Stomach smooth muscle (tissue), 2 donors: ENCODE data around the gene RIBC1.

ENCODE experiments used
- H3K27ac ChIP-seq: one replicate; pipeline ENCODE4 v1.7.0; 2013; ENCODE audit warnings: mild to moderate bottlenecking, low read length, inconsistent platforms
- H3K27me3 ChIP-seq, 2 donors: one replicate each; pipeline ENCODE4 v1.7.0; 2013; ENCODE audit warnings: low read length in 2 of 2; ENCODE audit not compliant: insufficient read depth in 2 of 2, control insufficient read depth in 1 of 2
- H3K36me3 ChIP-seq, 2 donors: one replicate each; pipeline ENCODE4 v1.7.0; 2013; ENCODE audit warnings: low read length in 2 of 2; ENCODE audit not compliant: control insufficient read depth in 2 of 2, insufficient read depth in 2 of 2
- H3K4me1 ChIP-seq: one replicate; pipeline ENCODE4 v1.7.0; 2013; ENCODE audit warnings: low read length; ENCODE audit not compliant: control insufficient read depth, insufficient read depth
- H3K4me3 ChIP-seq, 2 donors: one replicate each; pipeline ENCODE4 v1.7.0; 2013; ENCODE audit warnings: low read length in 2 of 2
- H3K9ac ChIP-seq, 2 donors: one replicate each; pipeline ENCODE4 v1.7.0; 2013; ENCODE audit warnings: low read length in 2 of 2, mild to moderate bottlenecking in 1 of 2
- H3K9me3 ChIP-seq, 2 donors: one replicate each; pipeline ENCODE4 v1.7.0; 2013; ENCODE audit warnings: low read length in 2 of 2; ENCODE audit not compliant: control insufficient read depth in 2 of 2
- donor health status: healthy.
- donor health status: Pancreatic carcinoma.

Gene RIBC1

DNA sequence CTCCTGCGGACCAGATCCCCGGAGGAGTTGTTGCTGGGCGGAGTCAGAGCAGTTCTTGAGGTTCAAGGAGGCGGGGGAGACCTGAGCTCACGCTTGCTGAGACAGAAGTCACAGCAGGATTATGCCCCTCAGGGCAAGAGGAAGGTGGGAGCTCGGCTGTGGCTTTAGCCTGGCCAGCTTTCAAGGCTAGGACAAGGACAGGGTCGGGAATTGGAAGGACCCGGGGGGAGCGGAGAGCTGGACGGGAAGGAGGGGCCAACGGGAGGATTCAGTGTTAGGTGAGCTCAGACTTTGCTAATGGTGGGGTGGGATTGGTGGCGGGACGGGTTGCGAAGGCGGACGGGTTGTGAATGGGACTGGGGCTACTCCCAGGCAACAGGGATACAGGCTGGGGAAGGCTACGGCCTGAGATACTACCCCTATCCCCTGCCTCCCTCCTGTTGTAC, at the start of gene RIBC1:
RIBC1 (plus strand) TSS at position 13 of the 446 bp plus-strand sequence. CDS start 3,404 bp downstream, outside the sequence.
- peaks cover 0 to 2% of the 10 kb centered on the region in 2 donors for H3K27me3 ChIP-seq
- no peaks in the 10 kb centered on the region for H3K9me3 ChIP-seq
- H3K4me1 ChIP-seq: peaks cover 21% of the 10 kb centered on the region
- H3K9ac ChIP-seq: peak within 1 kb of the TSS; percentile 92 to 96
- H3K36me3 ChIP-seq: peaks cover 0 to 2% of the 10 kb centered on the region in 2 donors
- peak within 1 kb of the TSS; percentile 93 for H3K27ac ChIP-seq
- H3K4me3 ChIP-seq: peak within 1 kb of the TSS; percentile 83 to 84

DNA sequence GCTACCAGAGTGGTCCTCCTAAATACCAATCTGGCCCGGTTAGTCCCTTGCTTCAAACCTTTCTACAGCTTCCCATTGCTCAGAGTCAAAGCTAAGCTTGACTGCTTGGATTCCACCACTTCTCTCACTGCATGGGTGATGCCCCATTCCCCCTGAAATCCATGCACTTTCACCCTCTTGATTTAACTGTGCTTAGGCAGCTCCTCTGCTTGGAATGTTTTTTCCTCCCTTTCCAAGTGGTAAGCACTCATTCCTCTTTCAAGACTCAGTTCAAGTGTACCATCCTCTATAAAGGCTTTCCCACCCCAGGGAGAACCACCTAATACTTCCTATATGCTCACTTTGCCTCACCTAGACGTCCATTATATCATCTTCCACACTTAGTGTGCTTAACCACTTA, 49.4 kb upstream of the RIBC1 start:
- peaks cover 0 to 7% of the 10 kb centered on the region in 2 donors for H3K36me3 ChIP-seq
- H3K4me3 ChIP-seq: no peak overlapping the region
- H3K27ac ChIP-seq: no peak overlapping the region
- H3K9me3 ChIP-seq: peaks cover 0 to 4% of the 10 kb centered on the region in 2 donors
- peaks cover 0 to 5% of the 10 kb centered on the region in 2 donors for H3K27me3 ChIP-seq
- no peaks in the 10 kb centered on the region for H3K4me1 ChIP-seq
- no peak overlapping the region for H3K9ac ChIP-seq

DNA sequence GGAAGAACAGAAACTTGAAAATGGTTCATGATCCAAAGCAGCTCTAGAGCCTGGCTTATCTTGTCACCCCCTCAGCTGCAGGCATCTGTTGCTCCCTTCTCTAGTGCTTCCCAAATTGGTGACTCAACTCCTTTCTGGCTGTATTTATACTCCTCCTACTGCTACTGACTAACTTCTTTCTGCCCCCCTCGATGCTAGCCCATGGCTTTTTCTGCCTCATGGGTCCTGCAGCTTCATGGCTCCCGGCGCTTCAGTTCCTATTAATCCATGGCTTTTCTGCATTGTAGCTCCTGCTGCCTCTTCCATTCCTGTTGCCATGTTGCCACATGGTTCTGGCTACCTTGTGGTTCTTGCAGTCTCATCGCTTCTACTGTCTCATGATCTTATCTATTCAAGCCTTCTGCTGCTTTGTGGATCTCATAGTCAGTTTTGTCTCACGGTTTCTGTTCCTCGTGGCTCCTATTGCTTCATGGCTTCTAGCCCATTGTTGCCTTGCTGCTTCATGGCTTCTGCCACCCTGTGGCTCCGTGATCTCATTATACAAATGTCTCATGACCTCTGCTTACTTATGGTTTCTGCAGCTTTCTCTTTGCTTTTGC, 48.4 kb upstream of the RIBC1 start:
- peaks cover 6 to 13% of the 10 kb centered on the region in 2 donors for H3K36me3 ChIP-seq
- H3K9me3 ChIP-seq: peaks cover 0 to 4% of the 10 kb centered on the region in 2 donors
- no peak overlapping the region for H3K9ac ChIP-seq
- H3K4me3 ChIP-seq: no peak overlapping the region
- H3K4me1 ChIP-seq: no peaks in the 10 kb centered on the region
- H3K27ac ChIP-seq: no peak overlapping the region
- peaks cover 0 to 5% of the 10 kb centered on the region in 2 donors for H3K27me3 ChIP-seq

DNA sequence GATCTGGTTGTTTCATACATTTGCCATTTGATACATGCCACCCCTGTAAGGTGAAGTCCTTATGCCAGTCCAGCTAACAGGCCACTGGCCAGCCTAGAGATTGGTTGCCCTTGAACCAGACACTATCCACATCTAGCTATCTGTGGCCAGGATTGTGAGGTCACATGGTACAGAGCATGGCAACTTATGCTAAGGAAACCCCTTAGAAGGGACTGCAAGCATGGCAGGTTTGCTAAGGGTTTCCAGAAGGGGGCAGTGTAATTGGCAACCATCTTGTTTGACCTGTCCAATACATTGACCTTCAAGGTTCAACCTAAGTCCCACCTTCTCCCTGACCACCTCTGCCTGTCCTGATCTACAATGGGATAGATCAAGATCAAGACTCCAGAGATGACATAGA, 47.8 kb upstream of the RIBC1 start:
- Histone ChIP-seq H3K4me3 (no peak overlapping the region), H3K4me1 (no peaks in the 10 kb centered on the region), H3K27me3 (peaks cover 0 to 5% of the 10 kb centered on the region in 2 donors), H3K9ac (no peak overlapping the region), H3K9me3 (no peaks in the 10 kb centered on the region), H3K36me3 (peaks cover 12 to 18% of the 10 kb centered on the region in 2 donors), H3K27ac (no peak overlapping the region)

DNA sequence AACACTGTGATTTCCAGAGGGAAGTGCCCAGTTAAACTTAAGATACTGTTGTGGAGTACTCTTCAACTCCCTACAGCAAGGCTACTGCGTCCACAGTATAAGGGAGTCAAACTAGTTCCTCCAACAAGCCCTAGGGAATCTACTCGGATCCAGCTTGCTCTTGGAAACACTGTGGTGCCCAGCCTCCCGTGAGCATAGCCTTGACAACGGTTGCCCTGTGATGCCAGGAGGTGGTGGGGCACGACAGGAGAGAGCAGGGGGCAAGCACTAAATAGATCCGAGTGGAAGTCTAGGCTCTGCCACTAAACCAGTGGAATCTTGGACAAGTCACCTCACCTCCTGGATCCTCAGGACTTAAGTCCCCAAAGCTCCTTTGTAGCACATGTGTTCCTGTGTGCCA, 45.8 kb upstream of the RIBC1 start:
- Histone ChIP-seq H3K36me3 (peaks cover 16 to 34% of the 10 kb centered on the region in 2 donors), H3K4me3 (no peak overlapping the region), H3K27ac (no peak overlapping the region), H3K27me3 (peaks cover 0 to 5% of the 10 kb centered on the region in 2 donors), H3K4me1 (no peaks in the 10 kb centered on the region), H3K9me3 (no peaks in the 10 kb centered on the region), H3K9ac (no peak overlapping the region)

DNA sequence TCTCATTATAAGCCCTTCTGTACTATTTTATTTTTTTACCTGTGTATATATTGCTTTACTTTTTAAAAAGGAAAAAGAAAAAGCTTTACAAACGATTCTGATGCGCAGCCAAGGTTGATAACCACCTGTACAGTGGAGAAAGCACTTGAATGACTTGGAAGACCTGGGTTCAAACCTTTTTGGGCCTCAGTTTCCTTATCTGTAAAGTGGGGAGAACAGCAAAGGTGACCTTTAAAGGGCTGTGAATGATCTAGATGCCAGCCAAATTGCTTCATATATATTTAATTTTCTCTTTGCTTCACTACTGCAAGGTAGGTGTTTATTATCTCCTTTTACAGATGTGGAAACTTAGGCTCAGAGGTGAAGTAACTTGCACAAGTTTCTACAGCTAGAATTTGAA, 45.2 kb upstream of the RIBC1 start:
- Histone ChIP-seq H3K4me3 (no peak overlapping the region), H3K27me3 (peaks cover 0 to 7% of the 10 kb centered on the region in 2 donors), H3K27ac (no peak overlapping the region), H3K36me3 (peaks cover 22 to 40% of the 10 kb centered on the region in 2 donors), H3K9ac (no peak overlapping the region), H3K4me1 (no peaks in the 10 kb centered on the region), H3K9me3 (no peaks in the 10 kb centered on the region)

DNA sequence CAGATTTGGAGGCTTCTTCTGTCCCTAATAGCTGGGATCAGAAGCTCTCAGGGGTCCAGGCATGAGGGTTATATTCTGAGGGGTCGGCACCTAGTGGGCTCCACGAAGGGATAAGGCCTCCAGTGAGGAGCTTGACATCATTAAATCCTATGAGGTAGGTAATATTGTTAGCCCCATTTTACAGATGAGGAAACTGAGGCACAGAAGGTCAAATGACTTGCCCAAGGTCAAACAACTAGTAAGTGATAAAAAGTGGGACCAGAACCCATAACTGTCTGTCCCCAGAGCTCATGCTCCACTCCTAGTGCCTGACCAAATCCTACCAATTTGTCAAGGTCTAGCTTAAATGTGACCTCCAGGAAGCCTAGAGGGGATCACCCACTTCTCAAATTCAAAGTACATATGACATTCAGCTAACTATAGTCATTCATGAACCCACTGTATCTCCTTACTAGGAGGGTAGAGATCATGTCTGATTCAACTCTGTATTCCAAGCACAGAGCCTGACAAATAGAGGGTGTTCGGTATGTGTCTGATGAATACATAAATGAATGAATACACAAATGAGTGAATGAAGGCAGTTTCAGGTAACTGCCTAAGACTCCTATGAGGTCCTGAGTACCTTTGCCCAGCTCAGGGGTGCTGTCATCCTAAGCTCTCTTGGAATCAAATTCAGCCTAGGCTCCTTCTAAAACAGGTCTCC, 43.5 kb upstream of the RIBC1 start:
- H3K36me3 ChIP-seq: peaks cover 22 to 46% of the 10 kb centered on the region in 2 donors
- no peak overlapping the region for H3K4me3 ChIP-seq
- peaks cover 0 to 6% of the 10 kb centered on the region in 2 donors for H3K27me3 ChIP-seq
- H3K4me1 ChIP-seq: no peaks in the 10 kb centered on the region
- no peak overlapping the region for H3K9ac ChIP-seq
- no peak overlapping the region for H3K27ac ChIP-seq
- H3K9me3 ChIP-seq: no peaks in the 10 kb centered on the region

DNA sequence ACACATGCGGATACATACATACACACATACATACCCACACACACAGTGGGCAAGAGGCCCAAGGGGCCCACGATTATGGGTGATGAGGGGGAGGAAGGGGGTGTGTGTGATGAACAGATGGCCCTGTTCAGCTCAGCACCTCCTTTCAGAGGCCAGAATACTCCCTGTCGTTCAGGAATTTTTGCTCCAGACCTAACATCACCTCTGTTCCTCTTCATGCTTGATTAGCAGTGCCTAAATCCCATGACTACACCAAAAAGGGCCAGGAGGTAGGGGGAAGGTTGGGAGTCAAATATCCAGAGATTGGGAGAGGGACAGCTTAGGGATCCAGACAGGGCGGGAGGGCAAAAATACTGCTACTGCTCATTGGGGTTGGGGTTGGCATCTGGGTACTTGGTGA, 42.9 kb upstream of the RIBC1 start:
- no peaks in the 10 kb centered on the region for H3K4me1 ChIP-seq
- peaks cover 22 to 46% of the 10 kb centered on the region in 2 donors for H3K36me3 ChIP-seq
- H3K4me3 ChIP-seq: no peak overlapping the region
- H3K27me3 ChIP-seq: peaks cover 0 to 2% of the 10 kb centered on the region in 2 donors
- no peak overlapping the region for H3K9ac ChIP-seq
- no peak overlapping the region for H3K27ac ChIP-seq
- no peaks in the 10 kb centered on the region for H3K9me3 ChIP-seq

DNA sequence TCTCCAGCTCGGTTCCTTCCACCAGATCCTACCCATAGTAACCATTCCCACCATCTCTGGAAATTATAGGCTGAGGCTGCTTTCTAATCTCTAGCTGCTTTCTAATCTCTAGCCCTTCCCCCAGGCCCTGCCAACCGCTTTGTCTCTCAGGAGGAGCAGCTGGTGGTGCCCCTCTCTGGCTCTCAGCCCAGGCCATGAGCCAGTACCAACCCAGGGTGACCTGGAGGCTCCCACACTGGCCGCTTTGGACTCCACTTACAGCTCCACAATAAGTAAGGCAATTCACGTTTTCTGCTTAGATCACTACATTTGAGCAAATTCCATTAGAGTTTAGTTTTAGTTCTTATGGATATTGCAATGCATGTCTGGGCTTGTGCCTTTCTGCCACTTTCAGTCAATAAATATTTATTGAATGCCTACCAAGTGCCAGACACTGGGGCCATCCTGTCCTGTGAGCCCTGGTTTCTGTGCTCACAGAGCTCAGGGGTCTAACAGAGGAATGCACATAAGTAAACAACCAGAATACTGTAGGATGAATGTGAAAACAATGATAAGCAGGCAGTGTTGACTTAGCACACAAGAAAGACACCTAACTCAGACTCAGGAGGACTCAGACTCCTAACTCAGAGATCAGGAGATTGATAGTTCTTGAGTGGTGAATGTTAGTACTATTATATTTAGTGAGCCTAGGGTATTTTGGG, 39.1 kb upstream of the RIBC1 start:
- peaks cover 21 to 39% of the 10 kb centered on the region in 2 donors for H3K36me3 ChIP-seq

DNA sequence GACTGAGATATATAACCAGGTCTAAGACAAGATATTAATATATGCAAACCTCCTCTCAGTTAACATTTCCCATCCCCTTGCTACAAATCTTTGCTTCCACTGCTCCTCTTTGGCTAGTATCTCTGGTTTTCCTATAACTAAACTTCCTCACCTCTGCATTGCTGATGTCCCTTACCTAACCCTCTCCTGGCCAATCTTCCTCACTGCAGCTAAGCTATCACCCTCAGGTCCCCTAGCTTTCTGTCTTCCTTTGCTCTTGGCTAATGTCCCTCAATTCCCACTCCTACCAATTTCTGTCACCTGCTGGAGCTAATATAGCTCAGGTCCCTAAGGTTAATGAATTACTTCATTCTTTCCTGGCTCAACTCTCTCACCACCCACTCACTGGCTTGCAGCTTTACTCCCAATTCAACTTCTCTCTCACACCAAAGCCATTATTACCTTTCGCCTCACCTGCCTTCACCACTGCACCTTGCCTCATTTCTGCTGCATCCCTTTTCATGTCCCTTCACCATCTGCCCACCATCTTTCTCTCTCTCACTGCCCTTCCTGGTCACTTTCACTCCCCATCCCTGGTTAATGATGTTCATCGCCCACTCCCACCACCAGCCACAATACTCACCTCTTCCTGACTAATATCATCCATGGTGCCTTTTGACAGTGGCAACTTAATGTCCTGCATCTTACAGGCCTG, 26.9 kb upstream of the RIBC1 start:
- Histone ChIP-seq H3K4me1 (no peaks in the 10 kb centered on the region), H3K9ac (no peak overlapping the region), H3K36me3 (peaks cover 8 to 27% of the 10 kb centered on the region in 2 donors), H3K4me3 (no peak overlapping the region), H3K27ac (no peak overlapping the region), H3K9me3 (no peaks in the 10 kb centered on the region), H3K27me3 (no peaks in the 10 kb centered on the region)

More for the DNA sequence above, 39.1 kb upstream of the RIBC1 start:
- H3K4me3 ChIP-seq: no peak overlapping the region
- H3K27ac ChIP-seq: no peak overlapping the region
- no peak overlapping the region for H3K9ac ChIP-seq
- peaks cover 0 to 2% of the 10 kb centered on the region in 2 donors for H3K27me3 ChIP-seq
- H3K4me1 ChIP-seq: no peaks in the 10 kb centered on the region
- H3K9me3 ChIP-seq: no peaks in the 10 kb centered on the region
